ENCODE measurements around the gene OXA1L.

- TF ChIP-seq CTCF (IDR thresholded peaks at IDR 0.05): no peak
- no peak for TF ChIP-seq POLR2A (IDR thresholded peaks at IDR 0.05)
These were observed 4.8 kb upstream of the OXA1L start for GRCh38 chr14:22761734-22762133.
